ENCODE data around the gene BMS1. TPM values are rescaled to one million over a fixed set of nuclear protein-coding genes. Genes with fewer than 3 reads are reported as not detected.

Gene BMS1
- total and polyA plus RNA-seq, 2 of the 13 experiments (the other 11 are each of a cell fraction or from before 2014, with no cell fraction given), result 3.9 to 25.2 TPM

GRCh38 chr10:42782446-42783180 is at the start of gene BMS1 (continued):
- peak; percentile 56; the same call in 1 of the 2 replicates for TF ChIP-seq PATZ1 (CRISPR knock-in tag; IDR thresholded peaks at IDR 0.05)
- TF ChIP-seq ZZZ3 (CRISPR knock-in tag; IDR thresholded peaks at IDR 0.05; ENCODE audit: borderline replicate concordance), result peak; percentile 96
- peak; percentile 94 for TF ChIP-seq KMT2B (CRISPR knock-in tag; IDR thresholded peaks at IDR 0.05)
- peak; percentile 84; the same call in 1 of the 2 replicates for TF ChIP-seq ZNF180 (CRISPR knock-in tag; IDR thresholded peaks at IDR 0.05; ENCODE audit: borderline replicate concordance, low read depth)
- TF ChIP-seq STAT6 (CRISPR knock-in tag; IDR thresholded peaks at IDR 0.05; ENCODE audit: borderline replicate concordance), result peak; percentile 73; the same call in 1 of the 2 replicates
- peak; percentile 71; the same call in 1 of the 2 replicates for TF ChIP-seq KDM4B (CRISPR knock-in tag; IDR thresholded peaks at IDR 0.05)
- peak; percentile 82 for TF ChIP-seq SRY (CRISPR knock-in tag; IDR thresholded peaks at IDR 0.05)
- TF ChIP-seq THAP11 (CRISPR knock-in tag; IDR thresholded peaks at IDR 0.05), result peak; percentile 96
- TF ChIP-seq DBP (CRISPR knock-in tag; IDR thresholded peaks at IDR 0.05; ENCODE audit: not compliant biosample characterization), result peak; percentile 88
- peak; percentile 98 for TF ChIP-seq ASH2L (IDR thresholded peaks at IDR 0.05; ENCODE audit: insufficient read length, low read depth, low read length)
- peak; percentile 25; the same call in 1 of the 2 replicates for TF ChIP-seq EEA1 (CRISPR knock-in tag; IDR thresholded peaks at IDR 0.05; ENCODE audit: borderline replicate concordance)
- peak; percentile 76; the same call in 1 of the 2 replicates for TF ChIP-seq JUND (CRISPR knock-in tag; IDR thresholded peaks at IDR 0.05)
- TF ChIP-seq ZNF660 (CRISPR knock-in tag; IDR thresholded peaks at IDR 0.05; ENCODE audit: borderline replicate concordance, low read depth), result no peak
- peak; percentile 55; the same call in 1 of the 2 replicates for TF ChIP-seq HOMEZ (CRISPR knock-in tag; IDR thresholded peaks at IDR 0.05; ENCODE audit: low read depth)
- TF ChIP-seq CCAR2 (optimal IDR thresholded peaks at IDR 0.05; ENCODE audit: low read depth, low read length), result no peak
- TF ChIP-seq CBX2 (IDR thresholded peaks at IDR 0.05; ENCODE audit: low read depth, low read length), result no peak
- no peak for TF ChIP-seq CBX2 (CRISPR knock-in tag; IDR thresholded peaks at IDR 0.05; ENCODE audit: low read depth)
- peak; percentile 85 for TF ChIP-seq MTERF4 (CRISPR knock-in tag; IDR thresholded peaks at IDR 0.05)
- no peak for TF ChIP-seq PCBP2 (optimal IDR thresholded peaks at IDR 0.05; ENCODE audit: low read depth, low read length, poor library complexity, severe bottlenecking)
